NCI-H2171 treated with DMSO at 0.1 percent for 48 hours (cell line): Measurements from ENCODE around the gene SMIM29.

Source experiments
- DNase-seq: peaks from one replicate; lab custom pipeline; 2025; lab: John Stamatoyannopoulos, UW

The SMIM29 gene

GRCh38 chr6:34240329-34241248, 8.2 kb downstream of the SMIM29 start:
- no peak for DNase-seq

- no peak for DNase-seq
These were observed 8.9 kb downstream of the SMIM29 start for GRCh38 chr6:34239893-34240292.

- no peak for DNase-seq
These were observed 9.3 kb downstream of the SMIM29 start for GRCh38 chr6:34239500-34239825.

- no peak for DNase-seq
These were observed 10.0 kb downstream of the SMIM29 start for GRCh38 chr6:34238585-34239499.

- DNase-seq, result peak; percentile 49
These were observed 10.9 kb downstream of the SMIM29 start for GRCh38 chr6:34237722-34238584.

- DNase-seq, result no peak
These were observed 11.5 kb downstream of the SMIM29 start for GRCh38 chr6:34237316-34237721.

- peak; percentile 87 for DNase-seq
These were observed 12.1 kb downstream of the SMIM29 start, which contains the start of gene HMGA1 for GRCh38 chr6:34236443-34237315. HMGA1 (plus strand) TSS chr6:34236873; CDS start chr6:34240781, 3,908 bp downstream.

GRCh38 chr6:34236131-34236442, 12.7 kb downstream of the SMIM29 start:
- peak; percentile 35 for DNase-seq

- DNase-seq, result no peak
These were observed 13.3 kb downstream of the SMIM29 start for GRCh38 chr6:34235307-34236130.

GRCh38 chr6:34234667-34235306, 14.0 kb downstream of the SMIM29 start:
- DNase-seq, result no peak

- no peak for DNase-seq
These were observed 14.9 kb downstream of the SMIM29 start for GRCh38 chr6:34233867-34234266.

GRCh38 chr6:34232901-34233300, 15.9 kb downstream of the SMIM29 start:
- DNase-seq, result no peak

- DNase-seq, result no peak
These were observed 17.1 kb downstream of the SMIM29 start for GRCh38 chr6:34231566-34232336.

- no peak for DNase-seq
These were observed 18.0 kb downstream of the SMIM29 start for GRCh38 chr6:34230653-34231371.

GRCh38 chr6:34229877-34230276, 18.9 kb downstream of the SMIM29 start:
- no peak for DNase-seq

GRCh38 chr6:34227761-34228421, 20.9 kb downstream of the SMIM29 start:
- DNase-seq, result no peak

- no peak for DNase-seq
These were observed 21.8 kb downstream of the SMIM29 start for GRCh38 chr6:34226731-34227586.
